HCT116 (cell line): ENCODE data around the gene RNF212B. TPM values are rescaled to one million over a fixed set of nuclear protein-coding genes. Genes with fewer than 3 reads are reported as not detected.
"Not testable (repeated sequence)": the region's sequence is repeated elsewhere in the genome, so short reads cannot be mapped to it uniquely, and the experiment has no call there.

Experiments
- ATAC-seq: fragments of 200-7000 bp; cut with Tn5 transposase; 2 replicates; pipeline ENCODE4 v1.9.1; 2020; ENCODE audit warnings: mild to moderate bottlenecking, moderate library complexity
- BruUV-seq: library from RNA; stranded (reverse); fragments of 400-500 nt; replicated peaks from 2 replicates; lab custom pipeline; 2021; lab: Mats Ljungman, UMichigan
- CTCF ChIA-PET: fragments of 300-600 bp; sonication (Branson Sonifier 250); formaldehyde crosslinking; loops from one replicate; lab custom pipeline; 2021; ENCODE audit warnings: antibody characterized with exemption; lab: Charles Lee
- POLR2A ChIA-PET: fragments of 300-600, 350-600 bp; sonication (Branson Sonifier 250); formaldehyde crosslinking; loops from one replicate; lab custom pipeline; 2021; ENCODE audit warnings: antibody characterized with exemption; lab: Charles Lee
- RAD21 ChIA-PET, 2 experiments: fragments of 300-600 bp; sonication (Branson Sonifier 250); formaldehyde crosslinking; loops; one replicate each; lab custom pipeline; 2023; ENCODE audit warnings: low total read pairs in 2 of 2; ENCODE audit not compliant: uncharacterized antibody in 2 of 2, unreplicated experiment in 2 of 2, low non-redundant PET in 1 of 2; lab: Charles Lee
- DNase-seq: peaks from one replicate; pipeline ENCODE4 v3.0.0-alpha.2; 2010; ENCODE audit warnings: low read depth, low spot score
- H2AFZ ChIP-seq: fragments of 200-600 bp; shearing (Covaris generic), sonication (generic); 2 replicates; pipeline ENCODE4 v1.6.1; 2017; ENCODE audit warnings: low read depth, mixed run types, mixed read lengths, antibody characterized with exemption, low read length; ENCODE audit not compliant: poor library complexity, severe bottlenecking
- H3K27ac ChIP-seq: 2 replicates; pipeline ENCODE4 v1.5.1; 2012; ENCODE audit warnings: low read depth, low read length
- H3K27me3 ChIP-seq: fragments of 200-600 bp; sonication (generic); 2 replicates; pipeline ENCODE4 v1.6.1; 2016; ENCODE audit warnings: mixed run types, low read length, mixed read lengths; ENCODE audit not compliant: insufficient read depth
- H3K36me3 ChIP-seq, 2 experiments: fragments of 200-500 bp in 1 of 2; fragments of 200-600 bp in 1 of 2; sonication (Bioruptor generic) in 1 of 2; sonication (generic) in 1 of 2; 2 replicates each; pipeline versions ENCODE4 v1.5.1 to v1.6.1; 2014 to 2016; ENCODE audit warnings: low read length in 2 of 2, inconsistent platforms in 1 of 2, mixed read lengths in 1 of 2, mixed run types in 1 of 2; ENCODE audit not compliant: insufficient read depth in 2 of 2, control insufficient read depth in 1 of 2
- H3K4me1 ChIP-seq, 2 experiments: fragments of 200-600 bp in 1 of 2; sonication (generic) in 1 of 2; 2 replicates each; pipeline versions ENCODE4 v1.5.1 to v1.6.1; 2012 to 2017; ENCODE audit warnings: low read length in 2 of 2, inconsistent platforms in 1 of 2, mild to moderate bottlenecking in 1 of 2, mixed read lengths in 1 of 2, mixed run types in 1 of 2, moderate library complexity in 1 of 2; ENCODE audit not compliant: insufficient read depth in 2 of 2, control insufficient read depth in 1 of 2
- H3K4me2 ChIP-seq: fragments of 200-600 bp; sonication (generic); 2 replicates; pipeline ENCODE4 v1.6.1; 2017; ENCODE audit warnings: mixed run types, low read length, mixed read lengths
- H3K4me3 ChIP-seq, 2 experiments: fragments of 200-600 bp in 1 of 2; sonication (generic) in 1 of 2; replicated peaks in 1 of 2; 2 replicates each; pipeline ENCODE4 v1.5.1; 2011 to 2016; ENCODE audit warnings: low read length in 2 of 2, control low read depth in 1 of 2, low read depth in 1 of 2, mild to moderate bottlenecking in 1 of 2, mixed read lengths in 1 of 2, mixed run types in 1 of 2
- H3K79me2 ChIP-seq: fragments of 200-600 bp; sonication (generic); 2 replicates; pipeline ENCODE4 v1.6.1; 2017; ENCODE audit warnings: mild to moderate bottlenecking, mixed run types, low read length, moderate library complexity, mixed read lengths; ENCODE audit not compliant: insufficient read depth
- H3K9ac ChIP-seq: fragments of 200-600 bp; sonication (generic); 2 replicates; pipeline ENCODE4 v1.6.1; 2016; ENCODE audit warnings: low read length, mixed read lengths
- H3K9me2 ChIP-seq: fragments of 200-600 bp; sonication (generic), shearing (Covaris generic); 2 replicates; pipeline ENCODE4 v1.6.1; 2017; ENCODE audit warnings: mixed run types, mild to moderate bottlenecking, moderate library complexity; ENCODE audit not compliant: insufficient read depth
- H3K9me3 ChIP-seq, 2 experiments: fragments of 200-500 bp in 1 of 2; fragments of 200-600 bp in 1 of 2; sonication (Bioruptor generic) in 1 of 2; sonication (generic) in 1 of 2; 2 replicates each; pipeline ENCODE4 v1.6.1; 2014 to 2017; ENCODE audit warnings: low read length in 2 of 2, mixed read lengths in 2 of 2, inconsistent platforms in 1 of 2, low read depth in 1 of 2, mild to moderate bottlenecking in 1 of 2, mixed run types in 1 of 2, moderate library complexity in 1 of 2; ENCODE audit not compliant: control insufficient read depth in 1 of 2, insufficient read depth in 1 of 2
- H4K20me1 ChIP-seq: fragments of 200-600 bp; sonication (generic), shearing (Covaris generic); 2 replicates; pipeline ENCODE4 v1.6.1; 2017; ENCODE audit warnings: mixed run types, mild to moderate bottlenecking, moderate library complexity; ENCODE audit not compliant: insufficient read depth
- CEBPB ChIP-seq: IDR thresholded peaks from 2 replicates; pipeline ENCODE4 v1.6.1; 2012; ENCODE audit warnings: low read depth
- EZH2phosphoT487 ChIP-seq: fragments of 200-600 bp; IDR thresholded peaks from 2 replicates; pipeline ENCODE4 v1.6.1; 2018; ENCODE audit warnings: antibody characterized with exemption, borderline replicate concordance
- FOSL1 ChIP-seq: IDR thresholded peaks from 2 replicates; pipeline ENCODE4 v1.6.1; 2012; ENCODE audit warnings: low read depth
- MAX ChIP-seq: IDR thresholded peaks from 2 replicates; pipeline ENCODE4 v1.6.1; 2012
- SRF ChIP-seq: IDR thresholded peaks from 2 replicates; pipeline ENCODE4 v1.6.1; 2012; ENCODE audit warnings: low read depth
- intact Hi-C: fragments of 100-400 bp; cut with micrococcal nuclease; formaldehyde crosslinking; loops from 2 replicates; pipeline ENCODE4 v1.10.0; 2022
- total RNA-seq: library from RNA; stranded (reverse); gene quantifications from one replicate; pipeline ENCODE4 v1.2.1, GENCODE V29; 2021; ENCODE audit not compliant: unreplicated experiment

RNF212B gene
- total RNA-seq, 1 experiment from 2014 or later: not detected

DNA sequence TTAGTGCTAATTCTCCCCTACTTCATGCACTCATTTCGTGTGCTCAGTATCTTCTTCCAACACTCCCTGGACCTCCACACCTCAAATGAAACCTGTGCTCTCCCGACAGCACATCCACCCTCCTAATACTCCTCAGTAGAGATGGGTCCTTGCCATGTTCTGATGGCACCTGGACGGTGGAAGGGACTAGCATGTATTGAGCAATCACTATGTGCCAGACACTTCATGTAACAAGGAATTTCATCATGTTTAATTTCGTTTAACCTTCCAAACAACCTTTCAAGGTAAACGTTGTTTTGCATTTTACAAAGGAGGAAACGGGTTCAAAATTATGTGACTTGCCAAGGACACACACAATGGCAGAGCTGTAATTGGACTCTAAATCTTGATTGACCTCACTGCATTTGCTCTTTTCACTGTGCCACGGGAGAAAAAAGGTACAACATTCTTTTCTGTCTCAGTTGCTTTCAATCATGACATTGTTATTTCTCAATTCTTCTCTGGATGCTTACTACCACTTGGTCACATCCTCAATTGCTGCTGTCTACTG, 42.1 kb upstream of the RNF212B start (continued):
- no peak for TF ChIP-seq EZH2phosphoT487
- TF ChIP-seq MAX: no peak
- TF ChIP-seq CEBPB: no peak
- no peak for TF ChIP-seq SRF
- TF ChIP-seq FOSL1: no peak
- TF ChIP-seq, all 23 proteins: peak for 0

DNA sequence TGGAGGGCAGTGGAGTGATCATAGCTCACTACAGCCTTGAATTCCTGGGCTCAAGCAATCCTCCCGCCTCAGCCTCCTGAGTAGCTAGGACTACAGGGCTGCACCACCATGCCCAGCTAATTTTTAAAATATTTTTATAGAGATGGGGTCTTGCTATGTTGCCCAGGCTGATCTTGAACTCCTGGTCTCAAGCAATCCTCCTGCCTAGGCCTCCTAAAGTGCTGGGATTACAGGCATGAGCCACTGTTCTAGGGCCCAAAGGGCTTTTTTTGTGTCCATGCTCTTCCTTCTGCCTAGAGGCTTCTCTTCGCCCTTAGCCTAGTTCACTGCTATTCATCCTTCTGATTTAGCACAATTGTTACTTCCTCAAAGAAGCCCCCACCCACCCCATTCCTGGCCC, 41.2 kb upstream of the RNF212B start:
- CTCF ChIA-PET, H3K9me2 ChIP-seq, BruUV-seq, ATAC-seq, H3K4me2 ChIP-seq, POLR2A ChIA-PET, H3K4me3 ChIP-seq, intact Hi-C loops, H4K20me1 ChIP-seq, H3K9me3 ChIP-seq, H3K79me2 ChIP-seq, H3K9ac ChIP-seq, H3K36me3 ChIP-seq, H3K27me3 ChIP-seq, H3K4me1 ChIP-seq, H2AFZ ChIP-seq, H3K27ac ChIP-seq, DNase-seq, RAD21 ChIA-PET: not testable (repeated sequence)

- H3K9me2 ChIP-seq, H3K4me2 ChIP-seq, H3K4me1 ChIP-seq, H3K79me2 ChIP-seq, H4K20me1 ChIP-seq, H3K9me3 ChIP-seq, POLR2A ChIA-PET, intact Hi-C loops, H3K27me3 ChIP-seq, ATAC-seq, H2AFZ ChIP-seq, H3K27ac ChIP-seq, H3K9ac ChIP-seq, RAD21 ChIA-PET, H3K36me3 ChIP-seq, DNase-seq, BruUV-seq, H3K4me3 ChIP-seq: not testable (repeated sequence)
- CTCF ChIA-PET: interaction anchor here (1.1 to 1.3 kb wide), 2 partner anchors 10 to 12 kb away, joined by 3 read pairs; no protein-coding TSS in a partner anchor
Measured at GRCh38 chr14:23199141-23199540, 38.6 kb upstream of the RNF212B start.
